Stimulated activated CD4-positive, alpha-beta T cell treated with anti-CD3 and anti-CD28 coated beads, Interleukin-1b, Interleukin-23, amount 100 ng/mL, for 4 hours (primary cell): ENCODE measurements around the gene GRID1.
"Not testable (repeated sequence)": the region's sequence is repeated elsewhere in the genome, so short reads cannot be mapped to it uniquely, and the experiment has no call there.

Experiments used
- DNase-seq, 2 donors: peaks; one replicate each; pipeline ENCODE4 v3.0.0-alpha.2; 2020; ENCODE audit warnings: low read depth in 2 of 2

GRID1 gene

GRCh38 chr10:86107611-86108310 is 258.8 kb downstream of the GRID1 start:
- DNase-seq: not testable (repeated sequence)

- no peak for DNase-seq
These were observed 259.5 kb downstream of the GRID1 start for GRCh38 chr10:86107131-86107530.

- no peak for DNase-seq
These were observed 260.0 kb downstream of the GRID1 start for GRCh38 chr10:86106616-86107015.

- DNase-seq: no peak
These were observed 261.0 kb downstream of the GRID1 start for GRCh38 chr10:86105640-86106039.

- DNase-seq: no peak
These were observed 261.4 kb downstream of the GRID1 start for GRCh38 chr10:86105181-86105580.

GRCh38 chr10:86104611-86105145 is 261.9 kb downstream of the GRID1 start:
- DNase-seq: no peak

- no peak for DNase-seq
These were observed 262.4 kb downstream of the GRID1 start for GRCh38 chr10:86104156-86104555.

GRCh38 chr10:86103391-86104101 is 263.0 kb downstream of the GRID1 start:
- DNase-seq: no peak

GRCh38 chr10:86102451-86102850 is 264.1 kb downstream of the GRID1 start:
- no peak for DNase-seq

- DNase-seq: no peak
These were observed 264.6 kb downstream of the GRID1 start for GRCh38 chr10:86102031-86102430.

- no peak for DNase-seq
These were observed 266.0 kb downstream of the GRID1 start for GRCh38 chr10:86100581-86101061.

GRCh38 chr10:86099542-86100334 is 266.9 kb downstream of the GRID1 start:
- no peak for DNase-seq

- no peak for DNase-seq
These were observed 268.3 kb downstream of the GRID1 start for GRCh38 chr10:86098187-86098881.

GRCh38 chr10:86095061-86095460 is 271.5 kb downstream of the GRID1 start:
- not testable (repeated sequence) for DNase-seq

- DNase-seq: not testable (repeated sequence)
These were observed 274.3 kb downstream of the GRID1 start for GRCh38 chr10:86092311-86092710.

- DNase-seq: no peak
These were observed 275.4 kb downstream of the GRID1 start for GRCh38 chr10:86091216-86091615.

- DNase-seq: no peak
These were observed 275.8 kb downstream of the GRID1 start for GRCh38 chr10:86090807-86091206.

GRCh38 chr10:86087716-86088115 is 278.9 kb downstream of the GRID1 start:
- no peak for DNase-seq

GRCh38 chr10:86086418-86086817 is 280.2 kb downstream of the GRID1 start:
- DNase-seq: no peak

- no peak for DNase-seq
These were observed 280.9 kb downstream of the GRID1 start for GRCh38 chr10:86085686-86086085.

- no peak for DNase-seq
These were observed 281.5 kb downstream of the GRID1 start for GRCh38 chr10:86085136-86085535.

- no peak for DNase-seq
These were observed 282.0 kb downstream of the GRID1 start for GRCh38 chr10:86084585-86084984.
